Activated naive CD8-positive, alpha-beta T cell treated with anti-CD3 and anti-CD28 coated beads, Interleukin-2, amount 50 U/mL, for 24 hours (primary cell): Measurements from ENCODE around the gene ZNF662.

Experiments
- ATAC-seq: fragments of 150-1000 bp; cut with Tn5 transposase; one replicate; pipeline ENCODE4 v1.10.0; 2021
- DNase-seq: peaks from one replicate; pipeline ENCODE4 v3.0.0; 2021
- H3K27ac Mint-ChIP-seq: one replicate; pipeline ENCODE4 v1.8.0; 2021; ENCODE audit warnings: mild to moderate bottlenecking, mixed read lengths
- H3K27me3 Mint-ChIP-seq: one replicate; pipeline ENCODE4 v1.8.0; 2021; ENCODE audit warnings: mixed read lengths
- H3K36me3 Mint-ChIP-seq: one replicate; pipeline ENCODE4 v1.8.0; 2021; ENCODE audit warnings: low read depth, mixed read lengths
- H3K4me1 Mint-ChIP-seq: one replicate; pipeline ENCODE4 v1.8.0; 2021; ENCODE audit warnings: mixed read lengths
- H3K4me3 Mint-ChIP-seq: one replicate; pipeline ENCODE4 v1.8.0; 2021; ENCODE audit warnings: mild to moderate bottlenecking, moderate library complexity, mixed read lengths
- H3K9me3 Mint-ChIP-seq: one replicate; pipeline ENCODE4 v1.8.0; 2021; ENCODE audit warnings: mixed read lengths

ZNF662 gene

GRCh38 chr3:42936157-42936981 is 30.4 kb downstream of the ZNF662 start:
- Mint-ChIP-seq H3K27me3 (no peaks in the 10 kb centered on the region), H3K36me3 (no peaks in the 10 kb centered on the region), H3K9me3 (no peaks in the 10 kb centered on the region), H3K4me1 (peaks cover 12% of the 10 kb centered on the region), H3K27ac (no peak overlapping the region), H3K4me3 (no peak overlapping the region)
- ATAC-seq (no peak), DNase-seq (no peak)

DNA sequence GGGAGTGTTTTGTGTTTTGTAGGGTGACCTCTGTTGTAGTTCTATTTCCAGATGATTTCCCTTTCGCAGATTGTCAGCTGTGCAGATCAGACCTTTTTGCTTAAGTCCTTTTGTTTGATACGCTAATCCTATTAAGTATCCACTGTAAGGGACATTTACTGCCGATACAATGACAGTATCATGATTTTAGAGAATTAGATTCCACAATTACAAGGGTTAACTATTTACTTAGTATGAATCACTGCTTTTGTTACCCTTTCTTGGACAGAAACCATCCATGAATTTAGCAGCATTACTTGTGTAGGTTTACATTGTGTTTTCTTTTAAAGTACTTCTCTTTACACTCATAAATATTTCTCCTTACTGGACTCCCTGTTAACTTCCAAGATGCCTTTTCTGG is 31.4 kb downstream of the ZNF662 start:
- Mint-ChIP-seq H3K27me3 (no peaks in the 10 kb centered on the region), H3K4me3 (no peak overlapping the region), H3K9me3 (no peaks in the 10 kb centered on the region), H3K36me3 (no peaks in the 10 kb centered on the region), H3K4me1 (peaks cover 12% of the 10 kb centered on the region), H3K27ac (no peak overlapping the region)
- DNase-seq, result no peak
- ATAC-seq, result no peak

DNA sequence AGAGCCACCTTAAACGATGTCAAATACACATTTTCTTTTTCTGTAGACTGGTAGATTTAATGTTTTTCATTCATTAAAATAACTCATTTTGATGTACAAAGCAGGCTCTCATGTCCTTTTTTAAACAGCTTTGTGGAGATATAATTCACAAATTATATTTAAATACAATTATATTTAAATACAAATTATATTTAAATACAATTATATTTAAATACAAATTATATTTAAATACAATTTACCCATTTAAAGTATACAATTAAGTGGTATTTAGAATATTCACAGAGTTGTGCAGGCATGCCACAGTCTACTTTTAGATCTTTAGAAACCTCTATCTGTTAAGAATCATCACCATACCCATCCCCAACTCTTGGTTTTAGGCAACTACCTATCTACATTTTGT is 36.8 kb downstream of the ZNF662 start:
- ATAC-seq (no peak), DNase-seq (no peak)
- H3K27me3 Mint-ChIP-seq, result no peaks in the 10 kb centered on the region
- H3K36me3 Mint-ChIP-seq, result no peaks in the 10 kb centered on the region
- H3K4me3 Mint-ChIP-seq, result no peak overlapping the region
- H3K27ac Mint-ChIP-seq, result no peak overlapping the region
- no peaks in the 10 kb centered on the region for H3K9me3 Mint-ChIP-seq
- H3K4me1 Mint-ChIP-seq, result no peaks in the 10 kb centered on the region

DNA sequence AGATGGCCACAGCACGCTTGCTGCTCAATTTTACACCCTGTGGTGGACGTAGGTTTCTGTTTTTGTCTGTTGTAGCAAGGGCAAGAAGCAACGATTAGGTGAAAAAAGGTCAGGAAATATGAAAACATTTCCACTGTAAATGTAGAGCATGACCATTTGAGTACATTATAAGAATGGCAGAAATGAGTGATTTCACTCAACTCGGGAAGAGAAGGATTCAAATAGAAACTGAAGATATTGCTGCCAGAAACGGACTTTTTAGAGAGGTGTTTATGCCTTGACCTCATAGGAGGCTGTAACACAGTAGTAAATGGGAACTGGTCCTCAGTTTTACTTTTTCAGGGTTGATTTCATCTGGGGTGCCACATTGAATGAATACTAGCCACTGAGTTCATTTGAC is 40.1 kb downstream of the ZNF662 start:
- Mint-ChIP-seq H3K4me3 (no peak overlapping the region), H3K36me3 (no peaks in the 10 kb centered on the region), H3K27ac (peak overlapping the region; percentile 1), H3K27me3 (no peaks in the 10 kb centered on the region), H3K4me1 (no peaks in the 10 kb centered on the region), H3K9me3 (no peaks in the 10 kb centered on the region)
- DNase-seq, result no peak
- ATAC-seq, result peak; percentile 10

DNA sequence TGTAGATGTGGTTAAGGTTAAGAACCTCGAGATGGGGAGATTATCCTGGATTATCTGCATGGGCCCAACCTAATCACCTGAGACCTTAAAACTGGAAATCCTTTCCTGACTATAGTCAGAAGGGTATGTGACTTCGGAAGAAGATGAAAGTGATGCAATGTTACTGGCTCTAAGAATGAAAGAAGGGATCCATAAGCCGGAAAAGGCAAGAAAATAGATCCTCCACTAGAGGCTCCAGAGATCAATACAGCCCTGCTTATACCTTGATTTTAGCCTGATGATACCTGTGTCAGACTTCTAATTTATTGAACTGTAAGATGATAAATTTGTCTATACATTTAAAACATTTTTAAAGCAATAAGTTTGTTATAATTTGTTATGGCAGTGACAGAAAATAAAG is 51.6 kb downstream of the ZNF662 start:
- peaks cover 4% of the 10 kb centered on the region for H3K4me1 Mint-ChIP-seq
- H3K27me3 Mint-ChIP-seq, result no peaks in the 10 kb centered on the region
- H3K36me3 Mint-ChIP-seq, result no peaks in the 10 kb centered on the region
- DNase-seq (no peak), ATAC-seq (no peak)
- no peak overlapping the region for H3K27ac Mint-ChIP-seq
- H3K4me3 Mint-ChIP-seq, result no peak overlapping the region
- H3K9me3 Mint-ChIP-seq, result no peaks in the 10 kb centered on the region

GRCh38 chr3:42960282-42960681 is 54.3 kb downstream of the ZNF662 start:
- ATAC-seq (no peak), DNase-seq (no peak)
- Mint-ChIP-seq H3K27me3 (no peaks in the 10 kb centered on the region), H3K4me1 (peaks cover 19% of the 10 kb centered on the region), H3K36me3 (no peaks in the 10 kb centered on the region), H3K27ac (no peak overlapping the region), H3K4me3 (no peak overlapping the region), H3K9me3 (no peaks in the 10 kb centered on the region)

DNA sequence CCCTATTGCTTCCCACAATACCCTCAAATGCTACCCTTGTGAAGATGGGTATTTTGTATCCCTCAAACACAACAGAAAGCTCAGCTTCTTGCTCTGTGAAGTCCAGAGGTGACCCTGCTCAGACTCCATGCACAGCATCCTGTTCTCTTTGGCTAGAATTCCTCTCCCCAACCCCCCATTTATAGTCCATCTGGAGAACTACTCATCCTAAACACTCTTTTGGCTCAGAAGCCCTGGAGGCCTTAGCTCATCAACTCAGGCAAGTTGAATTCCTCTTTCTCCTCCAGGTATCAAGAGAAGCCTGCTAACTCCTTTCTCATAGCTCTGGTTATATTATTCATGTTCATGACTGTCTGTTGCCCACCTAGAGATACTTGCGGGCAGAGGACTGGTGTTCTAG is 54.8 kb downstream of the ZNF662 start:
- H3K9me3 Mint-ChIP-seq, result no peaks in the 10 kb centered on the region
- ATAC-seq, result no peak
- no peak overlapping the region for H3K27ac Mint-ChIP-seq
- H3K4me1 Mint-ChIP-seq, result peaks cover 21% of the 10 kb centered on the region
- H3K4me3 Mint-ChIP-seq, result no peak overlapping the region
- DNase-seq, result no peak
- no peaks in the 10 kb centered on the region for H3K27me3 Mint-ChIP-seq
- no peaks in the 10 kb centered on the region for H3K36me3 Mint-ChIP-seq

DNA sequence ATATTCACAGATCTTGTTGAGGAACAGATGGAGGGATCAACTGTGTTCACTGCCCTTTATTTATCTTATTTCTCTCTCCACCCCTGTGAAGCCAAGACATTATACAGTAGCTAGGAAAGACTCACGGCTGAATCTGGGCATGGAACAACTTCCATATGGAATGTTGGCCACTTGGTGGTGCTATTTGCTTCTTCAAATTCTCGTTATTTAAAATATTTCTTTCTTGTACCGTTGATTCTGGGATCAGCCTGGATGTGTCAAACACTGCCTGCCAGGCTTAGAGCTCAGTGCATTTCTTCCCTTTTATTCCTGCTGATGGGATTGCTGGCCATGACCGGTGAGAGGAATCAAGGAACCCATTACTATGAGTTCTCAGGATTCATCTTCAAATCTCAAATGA is 55.7 kb downstream of the ZNF662 start:
- DNase-seq, result peak; percentile 20
- Mint-ChIP-seq H3K4me3 (no peak overlapping the region), H3K4me1 (peaks cover 21% of the 10 kb centered on the region), H3K9me3 (no peaks in the 10 kb centered on the region), H3K27ac (no peak overlapping the region), H3K36me3 (no peaks in the 10 kb centered on the region), H3K27me3 (no peaks in the 10 kb centered on the region)
- ATAC-seq, result peak; percentile 24

DNA sequence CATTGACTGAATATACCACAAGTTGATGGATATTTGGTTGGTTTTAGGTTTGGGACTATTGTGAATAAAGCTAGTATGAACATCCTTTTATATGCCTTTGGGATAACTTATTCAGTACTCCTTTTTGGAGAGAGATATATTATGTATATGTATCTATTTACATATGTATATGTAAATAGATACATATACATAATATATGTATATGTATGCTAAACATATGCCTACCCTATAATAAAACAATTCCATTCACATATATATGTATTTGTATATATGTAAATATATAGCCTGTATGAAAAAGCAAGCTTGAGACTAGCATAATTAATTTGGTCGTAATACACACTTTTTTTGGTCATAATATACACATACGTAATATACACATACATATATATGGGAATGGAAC is 57.3 kb downstream of the ZNF662 start:
- Mint-ChIP-seq H3K36me3 (no peaks in the 10 kb centered on the region), H3K9me3 (no peaks in the 10 kb centered on the region), H3K27ac (no peak overlapping the region), H3K4me1 (peaks cover 21% of the 10 kb centered on the region), H3K27me3 (no peaks in the 10 kb centered on the region), H3K4me3 (no peak overlapping the region)
- ATAC-seq (no peak), DNase-seq (no peak)

GRCh38 chr3:42964266-42964665 is 58.3 kb downstream of the ZNF662 start:
- Mint-ChIP-seq H3K27ac (no peak overlapping the region), H3K4me3 (no peak overlapping the region), H3K4me1 (peaks cover 21% of the 10 kb centered on the region), H3K27me3 (no peaks in the 10 kb centered on the region), H3K9me3 (no peaks in the 10 kb centered on the region), H3K36me3 (no peaks in the 10 kb centered on the region)
- no peak for ATAC-seq
- no peak for DNase-seq
